H1 (cell line): ENCODE measurements around the gene MCM9. TPM values are rescaled to one million over a fixed set of nuclear protein-coding genes. Genes with fewer than 3 reads are reported as not detected.

Experiments
- CTCF ChIA-PET: fragments of 300-600 bp; sonication (Branson Sonifier 250); formaldehyde crosslinking; loops from one replicate; lab custom pipeline; 2021; ENCODE audit not compliant: partially characterized antibody; lab: Charles Lee
- POLR2A ChIA-PET: fragments of 300-600 bp; sonication (Branson Sonifier 250); formaldehyde crosslinking; loops from one replicate; lab custom pipeline; 2021; ENCODE audit warnings: inconsistent platforms; ENCODE audit not compliant: partially characterized antibody; lab: Charles Lee
- DNase-seq, 2 experiments: peaks; one replicate each; pipeline versions ENCODE4 v3.0.0 to v3.0.0-alpha.2; 2010 to 2022; ENCODE audit warnings: low spot score in 2 of 2, low read depth in 1 of 2, mixed read lengths in 1 of 2
- FAIRE-seq: peaks from 2 replicates; lab custom pipeline; 2011; peaks lifted over from hg19 to GRCh38; lab: Jason Lieb, UNC
- H2AFZ ChIP-seq: 2 replicates; pipeline ENCODE4 v1.8.1; 2012; ENCODE audit warnings: low read length, inconsistent platforms
- H2AK5ac ChIP-seq: 2 replicates; pipeline ENCODE4 v1.6.1; 2013; ENCODE audit warnings: low read depth, low read length
- H2BK120ac ChIP-seq: replicated peaks from 2 replicates; pipeline ENCODE3; 2013; ENCODE audit warnings: low read depth, low read length, inconsistent platforms
- H2BK12ac ChIP-seq: 2 replicates; pipeline ENCODE4 v1.6.1; 2013; ENCODE audit warnings: low read depth, low read length
- H2BK15ac ChIP-seq: 2 replicates; pipeline ENCODE4 v1.6.1; 2013; ENCODE audit warnings: low read length
- H2BK20ac ChIP-seq: 2 replicates; pipeline ENCODE4 v1.6.1; 2013; ENCODE audit warnings: low read length
- H2BK5ac ChIP-seq: 2 replicates; pipeline ENCODE4 v1.6.1; 2013; ENCODE audit warnings: low read depth, low read length
- H3K14ac ChIP-seq: 2 replicates; pipeline ENCODE4 v1.6.1; 2013; ENCODE audit warnings: inconsistent platforms; ENCODE audit not compliant: insufficient read length
- H3K18ac ChIP-seq: 2 replicates; pipeline ENCODE4 v1.6.1; 2013; ENCODE audit warnings: low read length; ENCODE audit errors: extremely low read depth
- H3K23ac ChIP-seq: 2 replicates; pipeline ENCODE4 v1.6.1; 2013; ENCODE audit warnings: inconsistent platforms; ENCODE audit not compliant: insufficient read length
- H3K23me2 ChIP-seq: 2 replicates; pipeline ENCODE4 v1.6.1; 2013; ENCODE audit warnings: low read depth, low read length
- H3K27ac ChIP-seq: 2 replicates; pipeline ENCODE4 v1.6.1; 2011; ENCODE audit warnings: low read depth, low read length, inconsistent platforms
- H3K27me3 ChIP-seq, 4 experiments: replicated peaks in 1 of 4; 1 replicate in 1 of 4; 2 replicates in 3 of 4; pipeline versions ENCODE4 v1.6.1 to v1.8.1; 2011 to 2013; ENCODE audit warnings: low read length in 3 of 4, mild to moderate bottlenecking in 3 of 4, inconsistent platforms in 2 of 4, mixed read lengths in 2 of 4, moderate library complexity in 1 of 4; ENCODE audit not compliant: control insufficient read depth in 3 of 4, insufficient read depth in 3 of 4; ENCODE audit errors: extremely low read depth in 1 of 4
- H3K36me3 ChIP-seq, 4 experiments: 2 replicates each; pipeline versions ENCODE4 v1.6.1 to v1.8.1; 2011 to 2013; ENCODE audit warnings: mild to moderate bottlenecking in 4 of 4, low read length in 3 of 4, moderate library complexity in 2 of 4, control low read depth in 1 of 4, inconsistent platforms in 1 of 4; ENCODE audit not compliant: insufficient read depth in 4 of 4, control insufficient read depth in 2 of 4
- H3K4ac ChIP-seq: replicated peaks from 2 replicates; pipeline ENCODE3; 2013; ENCODE audit warnings: low read length, low read depth, mixed read lengths, inconsistent platforms; ENCODE audit not compliant: insufficient read length
- H3K4me1 ChIP-seq, 4 experiments: replicated peaks in 1 of 4; 1 replicate in 1 of 4; 2 replicates in 3 of 4; pipeline versions ENCODE4 v1.6.1 to v1.8.1; 2011 to 2013; ENCODE audit warnings: low read length in 3 of 4, inconsistent platforms in 2 of 4, mixed read lengths in 1 of 4; ENCODE audit not compliant: insufficient read depth in 4 of 4, control insufficient read depth in 3 of 4
- H3K4me2 ChIP-seq, 2 experiments: 2 replicates each; pipeline versions ENCODE4 v1.6.1 to v1.8.1; 2011 to 2013; ENCODE audit warnings: low read depth in 2 of 2, low read length in 2 of 2, control low read depth in 1 of 2, inconsistent platforms in 1 of 2, mild to moderate bottlenecking in 1 of 2; ENCODE audit not compliant: insufficient read depth in 1 of 2
- H3K4me3 ChIP-seq, 4 experiments: fragments of 200-600, 300-600 bp in 1 of 4; sonication (generic), shearing (Covaris generic), sonication (Bioruptor Twin) in 1 of 4; 2 replicates each; pipeline versions ENCODE4 v1.5.1 to v1.8.1; 2011 to 2016; ENCODE audit warnings: low read length in 4 of 4, low read depth in 3 of 4, control low read depth in 2 of 4, inconsistent platforms in 2 of 4, mild to moderate bottlenecking in 2 of 4, mixed read lengths in 1 of 4, moderate library complexity in 1 of 4; ENCODE audit not compliant: insufficient read depth in 2 of 4; ENCODE audit errors: extremely low read depth in 1 of 4
- H3K56ac ChIP-seq: replicated peaks from 2 replicates; pipeline ENCODE3; 2013; ENCODE audit warnings: low read depth, mild to moderate bottlenecking, mixed read lengths, low read length, inconsistent platforms; ENCODE audit not compliant: insufficient read length
- H3K79me1 ChIP-seq: 2 replicates; pipeline ENCODE4 v1.6.1; 2013; ENCODE audit warnings: low read depth, low read length, control low read depth
- H3K79me2 ChIP-seq, 2 experiments: 2 replicates each; pipeline versions ENCODE4 v1.6.1 to v1.8.1; 2012 to 2013; ENCODE audit warnings: low read length in 2 of 2, mild to moderate bottlenecking in 2 of 2, inconsistent platforms in 1 of 2; ENCODE audit not compliant: insufficient read depth in 2 of 2, control insufficient read depth in 1 of 2
- H3K9ac ChIP-seq, 4 experiments: replicated peaks in 1 of 4; 1 replicate in 1 of 4; 2 replicates in 3 of 4; pipeline versions ENCODE4 v1.6.1 to v1.8.1; 2011 to 2013; ENCODE audit warnings: low read depth in 3 of 4, low read length in 3 of 4, control low read depth in 2 of 4, mild to moderate bottlenecking in 2 of 4, moderate library complexity in 2 of 4, inconsistent platforms in 1 of 4; ENCODE audit errors: extremely low read depth in 1 of 4
- H3K9me3 ChIP-seq, 2 experiments: 2 replicates each; pipeline versions ENCODE4 v1.6.1 to v1.8.1; 2012 to 2013; ENCODE audit warnings: mild to moderate bottlenecking in 2 of 2, moderate library complexity in 2 of 2, control low read depth in 1 of 2, inconsistent platforms in 1 of 2, low read depth in 1 of 2, low read length in 1 of 2, mixed read lengths in 1 of 2; ENCODE audit not compliant: insufficient read depth in 2 of 2
- H4K20me1 ChIP-seq, 2 experiments: replicated peaks in 1 of 2; 2 replicates each; pipeline versions ENCODE3 to v1.8.1; 2011 to 2013; ENCODE audit warnings: inconsistent platforms in 2 of 2, low read length in 2 of 2, mild to moderate bottlenecking in 1 of 2; ENCODE audit not compliant: insufficient read depth in 2 of 2, control insufficient read depth in 1 of 2
- H4K5ac ChIP-seq: 2 replicates; pipeline ENCODE4 v1.6.1; 2013; ENCODE audit warnings: low read length, low read depth, mixed read lengths, inconsistent platforms; ENCODE audit not compliant: insufficient read length
- H4K8ac ChIP-seq: 2 replicates; pipeline ENCODE4 v1.8.0; 2013; ENCODE audit warnings: mild to moderate bottlenecking, moderate library complexity, low read length, inconsistent platforms; ENCODE audit not compliant: insufficient read depth; ENCODE audit errors: extremely low read depth
- H4K91ac ChIP-seq: replicated peaks from 2 replicates; pipeline ENCODE3; 2013; ENCODE audit warnings: low read length, mixed read lengths, inconsistent platforms; ENCODE audit not compliant: insufficient read length
- BACH1 ChIP-seq: IDR thresholded peaks from 2 replicates; pipeline ENCODE4 v1.6.1; 2012; ENCODE audit warnings: low read length, improper control_type of control experiment
- CHD2 ChIP-seq: IDR thresholded peaks from 2 replicates; pipeline ENCODE4 v1.6.1; 2012; ENCODE audit warnings: low read length, improper control_type of control experiment
- EP300 ChIP-seq, 2 experiments: IDR thresholded peaks; 1 replicate in 1 of 2; 2 replicates in 1 of 2; pipeline ENCODE4 v1.6.1; 2011 to 2012; ENCODE audit warnings: low read depth in 2 of 2, low read length in 2 of 2, mild to moderate bottlenecking in 2 of 2, borderline replicate concordance in 1 of 2, inconsistent platforms in 1 of 2, moderate library complexity in 1 of 2
- GTF2F1 ChIP-seq: IDR thresholded peaks from 2 replicates; pipeline ENCODE4 v1.6.1; 2012; ENCODE audit warnings: low read depth, low read length, improper control_type of control experiment, borderline replicate concordance
- POLR2A ChIP-seq, 2 experiments: IDR thresholded peaks; 1 replicate in 1 of 2; 2 replicates in 1 of 2; pipeline ENCODE4 v1.6.1; 2011; ENCODE audit warnings: low read depth in 2 of 2, low read length in 2 of 2, mild to moderate bottlenecking in 2 of 2; ENCODE audit errors: control extremely low read depth in 1 of 2
- POLR2AphosphoS5 ChIP-seq: IDR thresholded peaks from 2 replicates; pipeline ENCODE4 v1.6.1; 2011; ENCODE audit warnings: low read depth, low read length
- RBBP5 ChIP-seq: IDR thresholded peaks from 2 replicates; pipeline ENCODE4 v1.7.1; 2012; ENCODE audit warnings: low read depth, mild to moderate bottlenecking, inconsistent platforms, low read length, moderate library complexity, borderline replicate concordance
- SUZ12 ChIP-seq: fragments of 200-600 bp; sonication (generic); IDR thresholded peaks from 2 replicates; pipeline ENCODE4 v1.6.1; 2012; ENCODE audit warnings: mild to moderate bottlenecking, inconsistent platforms, low read length, moderate library complexity, mixed read lengths
- TBP ChIP-seq: IDR thresholded peaks from 2 replicates; pipeline ENCODE4 v1.6.1; 2011; ENCODE audit warnings: low read depth, low read length, improper control_type of control experiment
- TCF12 ChIP-seq: IDR thresholded peaks from 2 replicates; pipeline ENCODE4 v1.6.1; 2011; ENCODE audit warnings: low read depth, mild to moderate bottlenecking, low read length
- USF2 ChIP-seq: IDR thresholded peaks from 2 replicates; pipeline ENCODE4 v1.6.1; 2011; ENCODE audit warnings: low read length, improper control_type of control experiment
- WGBS, 2 experiments: shearing (Covaris generic) in 1 of 2; methylation state at CpG; one replicate each; pipeline versions ENCODE4 v1.1.6 to v1.1.7; 2013 to 2015; ENCODE audit warnings: low lambda C conversion rate in 2 of 2, mixed read lengths in 2 of 2, inconsistent platforms in 1 of 2, low coverage in 1 of 2, missing lambda C conversion rate in 1 of 2; ENCODE audit not compliant: insufficient replicate concordance in 2 of 2, insufficient coverage in 1 of 2, insufficient read length in 1 of 2; ENCODE audit errors: extremely low coverage in 1 of 2, missing lambda C conversion rate in 1 of 2; 5-methylcytosine and 5-hydroxymethylcytosine counted together
- polyA plus RNA-seq, 7 experiments: library from polyadenylated mRNA; depleted of rRNA in 3 of 7; stranded (reverse) in 5 of 7; unstranded in 2 of 7; fragments of >200 nt in 5 of 7; fragments of 200-250 nt in 2 of 7; gene quantifications; 1 replicate in 5 of 7; 2 replicates in 1 of 7; 4 replicates in 1 of 7; pipeline versions ENCODE4 v1.2.1 to v1.2.3, GENCODE V29; 2011 to 2013; ENCODE audit warnings: missing spikeins in 2 of 7, mixed read lengths in 2 of 7
- total RNA-seq: library from RNA; stranded (reverse); fragmentation: NEBNext Ultra II Directional; extraction: Animal tissue kit (Norgen Biotek cat#: 25700); gene quantifications from 2 replicates; pipeline ENCODE4 v1.2.1, GENCODE V29; 2021
- TF ChIP-seq, protein P1 (sequence below): IDR thresholded peaks from 2 replicates; pipeline ENCODE4 v1.6.1; 2012; ENCODE audit warnings: inconsistent platforms
- TF ChIP-seq, protein P2 (sequence below): IDR thresholded peaks from 2 replicates; pipeline ENCODE4 v1.6.1; 2012; ENCODE audit warnings: inconsistent platforms

Gene MCM9
- total and polyA plus RNA-seq, 2 of the 8 experiments (the other 6 are each of a cell fraction or from before 2014, with no cell fraction given): 3.7 to 11.4 TPM

DNA sequence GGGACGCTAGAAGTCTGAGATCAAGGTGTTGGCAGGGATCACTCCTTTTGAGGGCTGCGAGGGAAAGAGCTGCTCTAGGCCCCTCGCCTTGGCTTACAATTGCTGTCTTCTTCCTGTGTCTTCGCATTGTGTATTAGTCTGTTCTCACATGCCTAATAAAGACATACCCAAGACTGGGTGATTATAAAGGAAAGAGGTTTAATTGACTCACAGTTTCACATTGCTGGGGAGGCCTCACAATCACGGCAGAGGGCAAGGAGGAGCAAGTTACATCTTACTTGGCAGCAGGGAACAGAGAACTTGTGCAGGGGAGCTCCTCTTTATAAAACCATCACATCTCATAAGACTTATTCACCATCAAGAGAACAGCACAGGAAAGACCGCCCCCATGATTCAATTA is 143.5 kb downstream of the MCM9 start:
- no peak for FAIRE-seq
- 92% methylated on average over 6 of the region's 6 CpGs; no CpG with 5 or more reads in 1 of the 2 experiments for WGBS, 2 experiments
- H3K14ac ChIP-seq: no peak overlapping the region
- TF ChIP-seq, protein P1, sequence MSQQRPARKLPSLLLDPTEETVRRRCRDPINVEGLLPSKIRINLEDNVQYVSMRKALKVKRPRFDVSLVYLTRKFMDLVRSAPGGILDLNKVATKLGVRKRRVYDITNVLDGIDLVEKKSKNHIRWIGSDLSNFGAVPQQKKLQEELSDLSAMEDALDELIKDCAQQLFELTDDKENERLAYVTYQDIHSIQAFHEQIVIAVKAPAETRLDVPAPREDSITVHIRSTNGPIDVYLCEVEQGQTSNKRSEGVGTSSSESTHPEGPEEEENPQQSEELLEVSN: no peak
- TF ChIP-seq POLR2A (IDR thresholded peaks at IDR 0.05; ENCODE audit: control extremely low read depth in 1 of 2, low read depth in 2 of 2, low read length in 2 of 2) (no peak), CHD2 (no peak), GTF2F1 (no peak), TBP (no peak), RBBP5 (no peak), TCF12 (no peak), USF2 (no peak), SUZ12 (no peak), BACH1 (no peak), EP300 (IDR thresholded peaks at IDR 0.05; ENCODE audit: borderline replicate concordance in 1 of 2, low read depth in 2 of 2, low read length in 2 of 2) (no peak), POLR2AphosphoS5 (no peak)
- TF ChIP-seq, protein P2, sequence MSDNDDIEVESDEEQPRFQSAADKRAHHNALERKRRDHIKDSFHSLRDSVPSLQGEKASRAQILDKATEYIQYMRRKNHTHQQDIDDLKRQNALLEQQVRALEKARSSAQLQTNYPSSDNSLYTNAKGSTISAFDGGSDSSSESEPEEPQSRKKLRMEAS: no peak

More for the DNA sequence above, 143.5 kb downstream of the MCM9 start:
- Histone ChIP-seq H3K9me3 (peaks cover 8 to 9% of the 10 kb centered on the region in 2 experiments; a peak in 3 of 4 replicates), H3K23me2 (no peaks in the 10 kb centered on the region), H3K4ac (no peak overlapping the region), H3K56ac (no peak overlapping the region), H3K9ac (no peak overlapping the region), H2BK20ac (no peak overlapping the region), H2BK120ac (no peak overlapping the region), H2AFZ (no peak overlapping the region), H3K4me2 (no peak overlapping the region), H3K27me3 (no peaks in the 10 kb centered on the region), H3K23ac (no peak overlapping the region), H3K4me3 (no peak overlapping the region), H4K5ac (no peak overlapping the region), H4K91ac (no peak overlapping the region), H4K20me1 (no peaks in the 10 kb centered on the region), H2BK5ac (no peak overlapping the region), H3K36me3 (no peaks in the 10 kb centered on the region), H2AK5ac (no peak overlapping the region), H3K79me2 (no peaks in the 10 kb centered on the region), H2BK12ac (no peak overlapping the region), H2BK15ac (no peak overlapping the region), H3K27ac (no peak overlapping the region), H4K8ac (no peak overlapping the region), H3K4me1 (no peaks in the 10 kb centered on the region), H3K79me1 (no peaks in the 10 kb centered on the region), H3K18ac (no peak overlapping the region)
- DNase-seq: no peak
- POLR2A ChIA-PET: no interaction called here
- CTCF ChIA-PET: interaction anchor here (0.7 to 2.4 kb wide), 4 partner anchors 9 to 591 kb away, joined by 3 to 15 read pairs (median 6); no protein-coding TSS in a partner anchor
